HG03095 (cell line): Measurements from ENCODE around the gene MZF1.
"Not testable (repeated sequence)": the region's sequence is repeated elsewhere in the genome, so short reads cannot be mapped to it uniquely, and the experiment has no call there.

Experiments
- ATAC-seq: cut with Tn5 transposase; IDR thresholded peaks from one replicate; pipeline ENCODE4 v1.9.1; 2021; ENCODE audit warnings: moderate library complexity; ENCODE audit not compliant: unreplicated experiment

The MZF1 gene

GRCh38 chr19:58572818-58573657 lies at the start of gene MZF1:
MZF1 (minus strand) TSS chr19:58573335; CDS start chr19:58571389, 1,946 bp downstream.
- ATAC-seq = peak; percentile 50

GRCh38 chr19:58607213-58607612 lies 34.1 kb upstream of the MZF1 start:
- not testable (repeated sequence) for ATAC-seq

GRCh38 chr19:58606251-58606896 lies 33.2 kb upstream of the MZF1 start:
- not testable (repeated sequence) for ATAC-seq

GRCh38 chr19:58586133-58586765 lies 13.1 kb upstream of the MZF1 start:
- ATAC-seq = no peak

- no peak for ATAC-seq
Observed at GRCh38 chr19:58585442-58586132, 12.5 kb upstream of the MZF1 start.

GRCh38 chr19:58584498-58585441 lies 11.6 kb upstream of the MZF1 start:
- no peak for ATAC-seq

GRCh38 chr19:58582985-58583384 lies 9.8 kb upstream of the MZF1 start:
- ATAC-seq = no peak

- peak; percentile 72 for ATAC-seq
Observed at GRCh38 chr19:58581227-58582141, 8.3 kb upstream of the MZF1 start.

GRCh38 chr19:58579473-58580142 lies 6.5 kb upstream of the MZF1 start:
- no peak for ATAC-seq

- no peak for ATAC-seq
Observed at GRCh38 chr19:58578012-58578925, 5.1 kb upstream of the MZF1 start.

- ATAC-seq = not testable (repeated sequence)
Observed at GRCh38 chr19:58577581-58577980, 4.4 kb upstream of the MZF1 start.

GRCh38 chr19:58575183-58576041 lies 2.3 kb upstream of the MZF1 start:
- peak; percentile 42 for ATAC-seq

GRCh38 chr19:58573658-58574164 lies 576 bp upstream of the MZF1 start:
- no peak for ATAC-seq

GRCh38 chr19:58572026-58572817 lies 913 bp downstream of the MZF1 start:
- no peak for ATAC-seq

GRCh38 chr19:58571575-58571947 lies 1.6 kb downstream of the MZF1 start:
- no peak for ATAC-seq
